NCI-H146 treated with DMSO at 0.1 percent for 48 hours (cell line): ENCODE measurements around the gene ANKRD11.
"Not testable (repeated sequence)": the region's sequence is repeated elsewhere in the genome, so short reads cannot be mapped to it uniquely, and the experiment has no call there.

ENCODE experiments used
- DNase-seq: peaks from one replicate; lab custom pipeline; 2025; ENCODE audit not compliant: unreplicated experiment; lab: John Stamatoyannopoulos, UW

The ANKRD11 gene

GRCh38 chr16:89304941-89305705 lies 185.2 kb downstream of the ANKRD11 start:
- no peak for DNase-seq

- DNase-seq = no peak
Observed at GRCh38 chr16:89304181-89304851, 186.0 kb downstream of the ANKRD11 start.

- DNase-seq = no peak
Observed at GRCh38 chr16:89303617-89304016, 186.7 kb downstream of the ANKRD11 start.

- no peak for DNase-seq
Observed at GRCh38 chr16:89300976-89301360, 189.4 kb downstream of the ANKRD11 start.

- DNase-seq = no peak
Observed at GRCh38 chr16:89300311-89300975, 189.9 kb downstream of the ANKRD11 start.

- DNase-seq = not testable (repeated sequence)
Observed at GRCh38 chr16:89299357-89300111, 190.8 kb downstream of the ANKRD11 start.

- no peak for DNase-seq
Observed at GRCh38 chr16:89298623-89299225, 191.6 kb downstream of the ANKRD11 start.

GRCh38 chr16:89297910-89298545 lies 192.3 kb downstream of the ANKRD11 start:
- no peak for DNase-seq

GRCh38 chr16:89297156-89297874 lies 193.0 kb downstream of the ANKRD11 start:
- DNase-seq = no peak

- no peak for DNase-seq
Observed at GRCh38 chr16:89295915-89296314, 194.4 kb downstream of the ANKRD11 start.

GRCh38 chr16:89295071-89295900 lies 195.1 kb downstream of the ANKRD11 start:
- no peak for DNase-seq

GRCh38 chr16:89294486-89294885 lies 195.9 kb downstream of the ANKRD11 start:
- DNase-seq = no peak

- no peak for DNase-seq
Observed at GRCh38 chr16:89293276-89294143, 196.9 kb downstream of the ANKRD11 start.

GRCh38 chr16:89292443-89293078 lies 197.8 kb downstream of the ANKRD11 start:
- DNase-seq = no peak

GRCh38 chr16:89291776-89292175 lies 198.6 kb downstream of the ANKRD11 start:
- DNase-seq = no peak

GRCh38 chr16:89291363-89291762 lies 199.0 kb downstream of the ANKRD11 start:
- no peak for DNase-seq

- no peak for DNase-seq
Observed at GRCh38 chr16:89290887-89291286, 199.5 kb downstream of the ANKRD11 start.
